Tibial nerve (tissue), 4 donors: ENCODE results near the gene DCDC1.

Source experiments
- CTCF ChIP-seq, 5 experiments: fragments of 200-600 bp in 3 of 5; fragments of 450-650 bp in 2 of 5; sonication (generic) in 3 of 5; IDR thresholded peaks; one replicate each; pipeline ENCODE4 v1.5.1; 2016 to 2019; ENCODE audit warnings: antibody characterized with exemption in 5 of 5, mild to moderate bottlenecking in 3 of 5, moderate library complexity in 2 of 5
- EP300 ChIP-seq, 2 donors: sonication (generic); formaldehyde crosslinking; IDR thresholded peaks; one replicate each; pipeline ENCODE4 v1.6.1; 2017; ENCODE audit warnings: antibody characterized with exemption in 2 of 2, mild to moderate bottlenecking in 1 of 2

- TF ChIP-seq CTCF (IDR thresholded peaks at IDR 0.05) (no peak), EP300 (IDR thresholded peaks at IDR 0.05) (no peak)
These were observed 339.3 kb downstream of the DCDC1 start for GRCh38 chr11:31030138-31030792.
